Spleen (tissue), 11 donors: ENCODE results near the gene ZNF771. TPM values are rescaled to one million over a fixed set of nuclear protein-coding genes. Genes with fewer than 3 reads are reported as not detected.

Source experiments
- DNase-seq: peaks from one replicate; pipeline ENCODE4 v3.0.0-alpha.2; 2020
- H3K27ac ChIP-seq, 8 donors: fragments of 200-600 bp; sonication (generic) in 7 of 8; 1 replicate in 4 of 8; 2 replicates in 4 of 8; pipeline versions ENCODE4 v1.5.0 to v1.8.0; 2016 to 2021; ENCODE audit warnings: inconsistent platforms in 4 of 8, mild to moderate bottlenecking in 4 of 8, moderate library complexity in 1 of 8
- H3K27me3 ChIP-seq, 7 donors: fragments of 200-600 bp; sonication (generic) in 6 of 7; replicated peaks in 1 of 7; 1 replicate in 4 of 7; 2 replicates in 3 of 7; pipeline versions ENCODE4 v1.5.0 to v1.8.0; 2016 to 2021; ENCODE audit warnings: inconsistent platforms in 3 of 7, mild to moderate bottlenecking in 1 of 7
- H3K36me3 ChIP-seq, 6 donors: fragments of 200-600 bp; sonication (generic) in 5 of 6; 1 replicate in 4 of 6; 2 replicates in 2 of 6; pipeline versions ENCODE4 v1.5.0 to v1.8.0; 2016 to 2021; ENCODE audit warnings: inconsistent platforms in 2 of 6
- H3K4me1 ChIP-seq, 6 donors: fragments of 200-600 bp; sonication (generic) in 5 of 6; 1 replicate in 3 of 6; 2 replicates in 3 of 6; pipeline versions ENCODE4 v1.5.0 to v1.8.0; 2016 to 2021; ENCODE audit warnings: inconsistent platforms in 3 of 6
- H3K4me3 ChIP-seq, 8 donors: fragments of 200-600 bp; sonication (generic) in 7 of 8; 1 replicate in 4 of 8; 2 replicates in 4 of 8; pipeline versions ENCODE4 v1.5.0 to v1.8.0; 2016 to 2021; ENCODE audit warnings: inconsistent platforms in 4 of 8, mild to moderate bottlenecking in 4 of 8, moderate library complexity in 2 of 8
- H3K9me3 ChIP-seq, 8 donors: fragments of 200-600 bp; sonication (generic) in 7 of 8; 1 replicate in 4 of 8; 2 replicates in 4 of 8; pipeline versions ENCODE4 v1.5.0 to v1.8.0; 2016 to 2021; ENCODE audit warnings: inconsistent platforms in 4 of 8
- CTCF ChIP-seq, 11 experiments: fragments of 200-600 bp in 7 of 11; fragments of 450-650 bp in 4 of 11; sonication (generic) in 4 of 11; IDR thresholded peaks in 8 of 11; conservative IDR thresholded peaks in 3 of 11; 1 replicate in 7 of 11; 2 replicates in 4 of 11; pipeline versions ENCODE4 v1.4.0 to v1.8.0; 2016 to 2021; ENCODE audit warnings: antibody characterized with exemption in 11 of 11, inconsistent platforms in 4 of 11, mild to moderate bottlenecking in 1 of 11
- POLR2A ChIP-seq, 3 donors: fragments of 450-650 bp; IDR thresholded peaks; one replicate each; pipeline ENCODE4 v1.5.1; 2017; ENCODE audit warnings: antibody characterized with exemption in 3 of 3, mild to moderate bottlenecking in 1 of 3
- POLR2AphosphoS5 ChIP-seq, 3 donors: sonication (generic); formaldehyde crosslinking; IDR thresholded peaks; one replicate each; pipeline ENCODE4 v1.5.1; 2017; ENCODE audit warnings: antibody characterized with exemption in 3 of 3
- WGBS, 5 donors: extraction: QIAGEN DNeasy Blood & Tissue Kit in 3 of 5; methylation state at CpG; one replicate each; pipeline versions ENCODE4 v1.1.5 to v1.1.7; 2013 to 2018; 5-methylcytosine and 5-hydroxymethylcytosine counted together
- intact Hi-C: fragments of 100-400 bp; cut with DNase I; formaldehyde crosslinking; loops from one replicate; pipeline ENCODE4 v1.15.0; 2023; ENCODE audit warnings: low total_unique reads
- polyA plus RNA-seq, 3 donors: library from polyadenylated mRNA; stranded (reverse); fragments of 200-250 nt; gene quantifications; one replicate each; pipeline ENCODE4 v1.2.1, GENCODE V29; 2013
- total RNA-seq, 7 donors: library from RNA; depleted of rRNA in 3 of 7; stranded (reverse); fragments of >200 nt in 3 of 7; fragmentation: NEBNext Ultra II Directional in 4 of 7; extraction: Animal tissue kit (Norgen Biotek cat#: 25700) in 4 of 7; gene quantifications; one replicate each; pipeline versions ENCODE4 v1.1.0 to v1.2.1, GENCODE V29; 2016 to 2021
- donor health status: healthy with polysubstance abuse.
- donor health status: DM: no; HTN: no; CAD: no; lungs with moderate emphysema.
- donor health status: DM: no; HTN: no; CAD: no.
- donor health status: Bipolar disorder and iron deficiency.
- donor health status: healthy.
- donor health status: DM: no; HTN: no; CAD: no.
- donor health status: DM: yes; HTN: yes; CAD: no.

ZNF771 gene
- total and polyA plus RNA-seq, 10 donors, result 2.2 to 10.2 (median 3.1) TPM

- DNase-seq, result no peak
- H3K27ac ChIP-seq, result peak overlapping the region; percentile 45 to 90 (median 83)
- peaks cover 0 to 13% (median 5%) of the 10 kb centered on the region in 6 donors for H3K36me3 ChIP-seq
- intact Hi-C loops, result no loop called here
- no peaks in the 10 kb centered on the region for H3K9me3 ChIP-seq
- H3K4me3 ChIP-seq, result peak overlapping the region; percentile 55 to 93 (median 79)
- TF ChIP-seq POLR2AphosphoS5 (IDR thresholded peaks at IDR 0.05) (no peak), POLR2A (IDR thresholded peaks at IDR 0.05) (no peak), CTCF (IDR thresholded peaks at IDR 0.05 in 8 of 11, conservative IDR thresholded peaks at IDR 0.05 in 3 of 11) (no peak)
- peaks cover 16 to 50% (median 32%) of the 10 kb centered on the region in 6 donors for H3K4me1 ChIP-seq
- 17 to 34% (median 21%) methylated on average over 8 to 17 of the region's 19 CpGs for WGBS, 5 donors
- H3K27me3 ChIP-seq, result no peaks in the 10 kb centered on the region
These were observed 563 bp downstream of the ZNF771 start for GRCh38 chr16:30407804-30408534.

- TF ChIP-seq CTCF (IDR thresholded peaks at IDR 0.05 in 8 of 11, conservative IDR thresholded peaks at IDR 0.05 in 3 of 11) (peak; percentile 83 to 98 (median 95)), POLR2AphosphoS5 (IDR thresholded peaks at IDR 0.05) (peak; percentile 51 to 75 (median 64)), POLR2A (IDR thresholded peaks at IDR 0.05) (no peak)
- Histone ChIP-seq H3K27ac (peak overlapping the region in 5 of 8 donors; percentile 48 to 62 (median 51)), H3K4me1 (peaks cover 16 to 45% (median 32%) of the 10 kb centered on the region in 6 donors), H3K27me3 (no peaks in the 10 kb centered on the region), H3K4me3 (no peak overlapping the region), H3K9me3 (no peaks in the 10 kb centered on the region), H3K36me3 (peaks cover 0 to 24% (median 5%) of the 10 kb centered on the region in 6 donors)
- WGBS, 5 donors, result 42 to 48% (median 44%) methylated on average over 14 to 15 of the region's 15 CpGs
- intact Hi-C loops, result no loop called here
- DNase-seq, result peak; percentile 97
These were observed 2.0 kb downstream of the ZNF771 start for GRCh38 chr16:30409125-30410060.

GRCh38 chr16:30413112-30413806, 5.9 kb downstream of the ZNF771 start:
- no peak for DNase-seq
- Histone ChIP-seq H3K36me3 (peaks cover 0 to 25% (median 5%) of the 10 kb centered on the region in 6 donors), H3K4me3 (no peak overlapping the region), H3K4me1 (peaks cover 13 to 38% (median 27%) of the 10 kb centered on the region in 6 donors), H3K27me3 (no peaks in the 10 kb centered on the region), H3K9me3 (no peaks in the 10 kb centered on the region), H3K27ac (no peak overlapping the region)
- intact Hi-C loops, result no loop called here
- TF ChIP-seq POLR2AphosphoS5 (IDR thresholded peaks at IDR 0.05) (no peak), POLR2A (IDR thresholded peaks at IDR 0.05) (no peak), CTCF (IDR thresholded peaks at IDR 0.05 in 8 of 11, conservative IDR thresholded peaks at IDR 0.05 in 3 of 11) (no peak)
- 83 to 94% (median 88%) methylated on average over 6 of the region's 6 CpGs for WGBS, 5 donors
